Fibroblast of the conjunctiva (primary cell): ENCODE data around the gene DNAJB8.

ENCODE experiments used
- DNase-seq: peaks from one replicate; pipeline ENCODE4 v3.0.0-alpha.2; 2010; ENCODE audit warnings: low read depth

Gene DNAJB8

DNA sequence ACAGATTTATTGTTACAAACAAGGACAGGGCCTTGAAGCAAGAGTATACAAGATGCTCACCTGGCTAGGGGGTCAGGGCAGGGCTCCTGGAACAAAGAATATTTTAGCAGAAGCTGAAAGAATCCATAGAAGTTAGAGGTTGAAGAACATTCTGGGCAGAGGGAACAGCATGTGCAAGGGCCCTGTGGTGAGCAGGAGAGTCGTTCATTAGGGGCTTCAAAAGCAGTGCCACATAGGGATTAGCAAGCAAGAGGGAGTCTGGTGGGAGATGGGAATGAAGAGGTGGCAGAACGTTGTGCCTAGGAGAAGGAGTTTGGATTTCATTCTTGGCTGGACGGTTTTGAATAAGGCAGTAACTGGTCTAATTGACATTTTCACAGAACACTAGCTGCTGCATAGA, 22.9 kb downstream of the DNAJB8 start:
- DNase-seq: no peak

DNA sequence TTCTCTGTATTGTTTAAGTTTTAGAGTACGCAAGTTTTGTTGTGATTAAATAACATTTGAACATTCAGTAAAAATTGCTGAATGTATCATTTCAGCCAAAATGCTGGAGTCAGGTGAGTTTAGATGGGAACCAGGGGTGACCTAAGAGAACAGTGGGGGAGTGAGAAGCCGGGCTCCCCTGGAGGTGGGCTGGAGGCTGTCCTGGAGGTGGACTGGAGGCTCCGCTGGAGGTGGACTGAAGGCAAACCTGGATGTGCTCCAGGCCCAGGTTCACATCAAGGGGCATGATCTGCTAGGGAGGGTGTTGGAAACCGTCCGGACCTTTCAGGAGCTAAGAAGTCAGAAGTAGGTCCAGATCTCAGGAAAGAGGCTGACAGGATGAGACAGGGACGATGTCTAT, 23.7 kb downstream of the DNAJB8 start:
- no peak for DNase-seq

DNA sequence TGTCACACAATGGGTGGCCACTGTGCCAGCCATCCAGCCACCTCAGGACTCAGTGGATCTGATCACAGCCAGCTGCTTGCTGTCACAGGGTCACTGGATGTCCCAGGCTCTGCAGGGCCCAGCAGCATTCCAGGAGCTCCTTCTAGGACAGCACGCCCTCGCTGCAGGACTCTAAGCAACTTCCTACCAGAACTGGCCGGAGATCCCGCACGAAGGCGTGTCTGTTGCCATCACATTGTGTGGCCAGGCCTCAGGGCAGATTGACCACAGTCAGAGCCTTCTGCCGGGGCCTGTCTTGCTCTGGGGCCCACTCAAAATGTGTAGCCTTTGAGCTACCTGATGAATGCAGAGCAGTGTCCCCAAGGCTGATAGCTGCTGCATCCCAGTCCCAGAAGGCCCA, 24.6 kb downstream of the DNAJB8 start:
- DNase-seq: no peak

GRCh38 chr3:128439226-128439625, 27.5 kb downstream of the DNAJB8 start:
- DNase-seq: no peak

DNA sequence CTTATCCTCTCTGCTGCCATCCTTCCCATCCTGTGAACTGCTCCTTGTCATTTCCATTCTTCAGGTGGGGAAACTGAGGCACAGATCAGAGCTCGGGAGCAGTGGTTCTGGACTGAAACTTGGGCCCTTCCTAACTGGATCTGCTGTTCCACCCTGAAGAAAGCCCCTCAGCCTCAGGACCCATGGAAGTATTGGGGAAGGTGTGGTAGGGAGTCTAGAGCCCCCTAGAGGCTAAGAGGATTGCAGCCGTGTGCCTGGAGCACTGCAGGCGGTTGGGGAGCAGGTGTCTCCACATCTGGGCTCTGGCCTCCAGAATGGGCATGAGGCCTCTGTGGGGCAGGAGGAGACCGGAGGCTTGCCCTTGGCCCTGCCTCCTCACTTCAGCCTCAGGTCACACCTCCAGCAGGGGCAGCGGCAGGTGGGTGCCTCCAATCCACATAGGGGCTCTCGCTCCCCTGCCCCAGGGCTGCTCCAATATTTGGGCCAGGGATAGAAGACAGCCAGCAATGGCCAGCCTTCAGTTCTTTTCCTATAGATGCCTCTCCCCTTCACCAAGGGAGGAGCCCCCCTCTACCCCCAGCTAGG, 28.1 kb downstream of the DNAJB8 start:
- DNase-seq: no peak

- DNase-seq: no peak
Observed at GRCh38 chr3:128436214-128436613, 30.5 kb downstream of the DNAJB8 start.

GRCh38 chr3:128435561-128435960, 31.1 kb downstream of the DNAJB8 start:
- DNase-seq: no peak

- no peak for DNase-seq
Observed at GRCh38 chr3:128435058-128435457, 31.6 kb downstream of the DNAJB8 start.

- no peak for DNase-seq
Observed at GRCh38 chr3:128434524-128434923, 32.2 kb downstream of the DNAJB8 start.

- no peak for DNase-seq
Observed at GRCh38 chr3:128433837-128434165, 32.9 kb downstream of the DNAJB8 start.

GRCh38 chr3:128432971-128433836, 33.5 kb downstream of the DNAJB8 start:
- no peak for DNase-seq

DNA sequence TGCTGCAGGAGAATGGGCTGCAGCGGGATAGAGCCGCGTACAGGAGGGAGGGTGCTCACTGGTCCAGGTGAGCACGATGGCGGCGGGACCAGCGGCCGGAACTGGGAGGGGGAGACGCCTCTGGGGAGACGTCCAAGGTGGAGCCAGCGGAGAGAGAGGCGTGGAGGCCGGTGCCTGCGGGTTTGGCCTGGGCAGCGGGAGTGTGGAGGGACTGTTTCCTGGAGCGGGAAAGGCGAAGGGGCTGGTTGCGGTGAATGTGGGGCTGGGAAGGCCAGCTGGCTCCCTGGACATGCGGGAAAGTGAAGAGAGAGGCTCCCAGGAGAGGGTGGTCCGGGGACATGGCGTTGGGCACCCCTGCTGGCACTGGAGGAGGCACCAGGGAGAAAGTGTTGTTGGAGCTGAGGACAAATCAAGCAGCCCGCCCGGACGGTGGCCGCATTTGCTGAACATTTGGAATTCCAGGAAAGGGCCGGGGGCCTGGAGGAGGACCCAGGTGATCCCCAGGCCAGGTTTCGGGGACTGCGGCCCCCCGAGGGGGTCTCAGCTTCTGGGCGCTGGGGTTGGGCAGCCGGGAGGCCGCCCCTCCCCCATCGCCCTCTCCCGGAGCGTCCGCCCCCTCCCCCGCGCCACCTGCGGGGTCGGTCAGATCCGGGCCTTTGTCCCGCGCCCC, 34.3 kb downstream of the DNAJB8 start:
- DNase-seq: no peak

DNA sequence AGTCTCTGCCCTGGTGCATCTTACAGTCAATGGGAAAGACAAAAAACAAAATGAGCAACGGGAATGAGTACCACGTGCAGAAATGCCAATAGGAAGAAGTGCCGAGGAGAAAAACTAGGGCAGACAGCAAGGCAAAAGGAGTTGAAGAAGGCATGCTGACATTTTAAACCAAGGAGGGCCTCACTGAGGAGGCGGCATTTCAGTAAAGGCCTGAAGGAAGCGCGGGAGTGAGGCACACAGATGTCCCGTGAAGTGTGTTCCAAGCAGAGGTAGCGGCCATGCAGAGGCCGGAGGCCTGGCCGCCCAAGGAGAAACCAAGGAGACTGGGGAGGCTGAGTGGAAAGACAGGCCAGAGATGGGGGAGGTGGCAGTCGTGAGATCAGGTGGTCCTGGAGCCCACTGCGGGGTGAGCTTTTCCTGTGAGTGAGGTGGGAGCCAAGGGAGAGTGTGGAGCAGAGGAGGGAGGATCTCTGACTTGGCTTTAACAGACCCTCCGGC, 34.8 kb downstream of the DNAJB8 start:
- no peak for DNase-seq

DNA sequence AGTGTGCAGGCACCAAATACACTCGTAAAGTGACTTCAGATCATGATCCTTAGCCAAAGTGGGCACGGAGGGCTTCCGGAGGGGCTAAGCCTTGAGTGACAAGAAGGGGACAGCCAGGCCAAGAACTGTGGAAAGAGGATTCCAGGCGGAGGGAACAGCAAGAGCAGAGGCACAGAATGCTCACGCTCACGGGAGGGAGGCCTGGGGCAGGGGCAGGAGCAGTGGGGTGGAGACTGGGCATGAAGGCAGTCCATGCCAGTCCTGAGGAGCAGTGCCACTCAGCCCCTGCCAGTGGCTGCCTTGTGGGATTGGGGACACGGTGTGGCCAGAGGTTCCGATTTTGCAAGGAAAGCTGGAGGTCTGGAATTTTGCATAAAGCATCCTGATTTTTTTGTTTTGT, 36.0 kb downstream of the DNAJB8 start:
- DNase-seq: no peak

- no peak for DNase-seq
Observed at GRCh38 chr3:128430301-128430700, 36.4 kb downstream of the DNAJB8 start.

DNA sequence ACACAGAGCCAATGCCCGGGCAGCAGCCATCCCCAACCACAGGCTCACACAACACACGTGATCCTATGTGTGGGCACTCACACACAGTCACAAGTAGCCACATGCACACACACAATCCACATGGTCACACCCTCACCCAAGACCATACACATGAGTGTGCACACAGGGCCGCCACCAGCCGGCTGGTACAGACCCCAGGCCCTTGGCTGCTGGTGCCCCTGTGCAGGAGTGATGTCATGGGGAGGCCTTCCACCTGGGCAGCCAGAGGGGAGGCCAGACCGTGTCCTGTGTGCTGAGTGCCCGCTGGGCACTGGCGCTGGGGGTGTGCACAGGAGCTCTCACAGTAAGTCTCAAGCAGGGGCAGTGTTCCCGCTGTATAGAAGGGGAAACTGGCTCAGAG, 36.9 kb downstream of the DNAJB8 start:
- no peak for DNase-seq

DNA sequence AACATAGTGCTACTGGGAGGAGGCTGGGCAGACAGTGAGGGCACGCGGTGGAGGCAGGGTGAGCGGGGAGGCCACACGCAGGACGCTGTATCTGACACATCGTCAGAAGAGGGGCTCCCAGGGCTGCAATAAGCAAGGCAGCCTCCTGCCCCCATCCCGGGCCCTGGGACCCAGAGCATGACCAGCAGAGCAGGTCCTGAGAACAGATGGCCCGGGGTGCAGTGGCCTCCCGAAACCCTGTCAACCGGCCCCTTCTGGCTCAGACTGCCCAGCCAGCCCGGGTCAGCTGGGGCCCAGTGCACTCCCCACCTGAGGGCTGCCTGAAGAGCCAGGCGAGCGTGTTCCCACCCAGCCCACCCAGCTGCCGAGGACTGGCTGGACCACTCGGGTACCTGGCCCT, 37.4 kb downstream of the DNAJB8 start:
- DNase-seq: no peak

DNA sequence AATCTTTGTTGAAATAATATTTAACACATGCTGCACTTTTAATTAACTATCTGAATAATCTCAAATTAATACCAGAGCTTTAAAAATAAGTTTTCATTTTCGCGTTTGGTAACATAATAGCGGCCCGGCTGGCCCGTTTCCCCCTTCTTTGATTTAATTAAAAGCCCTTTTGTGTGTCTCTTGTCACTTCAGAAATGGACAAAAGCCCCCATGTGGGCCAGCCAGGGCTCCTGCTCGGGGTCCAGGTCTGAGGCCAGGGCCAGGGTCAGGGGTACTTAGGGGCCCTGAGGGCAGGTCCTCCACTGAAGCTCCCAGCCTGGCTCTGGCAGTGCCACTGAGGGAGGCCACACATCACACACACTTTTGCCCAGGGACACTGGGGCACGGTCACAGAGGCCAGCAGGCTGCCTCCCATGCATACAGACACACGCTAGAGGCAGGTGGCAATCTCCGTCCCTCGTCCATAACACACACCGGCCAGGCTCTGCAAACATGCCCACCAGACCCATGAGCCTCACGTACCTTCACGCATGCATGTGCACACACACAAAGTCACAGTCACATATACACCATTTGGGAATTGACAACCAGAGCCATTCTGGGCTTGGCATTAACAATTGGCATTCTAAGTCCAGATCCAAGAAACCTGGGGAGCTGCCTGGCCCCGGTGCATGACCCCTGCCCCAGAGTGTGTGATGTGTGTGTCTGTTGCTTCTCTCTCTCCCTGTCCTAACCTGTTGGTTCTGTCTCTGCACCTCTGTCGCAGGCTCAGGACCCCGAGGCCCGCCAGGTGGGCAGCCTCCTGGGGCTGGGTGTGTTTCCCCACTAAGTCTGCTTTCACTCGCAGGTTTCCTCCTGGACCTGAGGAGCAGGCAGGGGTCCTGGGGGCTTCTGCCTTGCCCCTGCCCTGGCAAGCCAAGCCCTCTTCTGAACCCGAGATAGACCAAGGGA, 38.5 kb downstream of the DNAJB8 start:
- DNase-seq: no peak

DNA sequence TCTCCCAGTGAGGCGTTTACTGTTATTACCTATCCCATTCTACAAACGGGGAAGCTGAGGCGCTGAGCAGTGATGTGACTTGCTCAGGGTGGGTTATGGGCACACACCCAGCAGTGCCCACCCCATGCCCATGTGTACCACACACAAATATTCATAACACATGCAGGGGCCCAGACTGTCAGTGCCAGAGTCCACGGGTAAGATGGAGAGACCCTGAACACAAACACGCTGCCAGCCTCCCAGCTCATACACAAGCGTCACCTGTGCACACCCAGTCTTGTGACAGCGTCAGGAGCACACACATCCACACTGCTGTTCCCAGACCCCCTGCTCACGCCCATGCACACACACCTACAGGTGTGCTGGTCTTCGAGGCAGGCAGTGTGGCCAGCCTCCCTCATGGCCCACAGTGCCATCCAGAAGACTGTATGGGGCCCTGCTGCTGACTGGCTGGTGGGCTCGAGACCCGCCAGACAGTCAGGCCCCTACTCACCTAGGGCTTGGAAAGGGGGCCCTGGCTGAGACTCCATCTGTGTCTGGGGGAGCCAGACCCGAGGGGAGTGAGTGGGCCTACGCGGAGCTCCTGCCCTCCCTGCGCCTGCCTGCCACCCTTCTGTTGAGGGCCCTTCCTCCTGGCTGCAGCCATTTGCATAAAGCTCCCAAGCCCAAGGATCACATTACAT, 39.4 kb downstream of the DNAJB8 start:
- DNase-seq: no peak

DNA sequence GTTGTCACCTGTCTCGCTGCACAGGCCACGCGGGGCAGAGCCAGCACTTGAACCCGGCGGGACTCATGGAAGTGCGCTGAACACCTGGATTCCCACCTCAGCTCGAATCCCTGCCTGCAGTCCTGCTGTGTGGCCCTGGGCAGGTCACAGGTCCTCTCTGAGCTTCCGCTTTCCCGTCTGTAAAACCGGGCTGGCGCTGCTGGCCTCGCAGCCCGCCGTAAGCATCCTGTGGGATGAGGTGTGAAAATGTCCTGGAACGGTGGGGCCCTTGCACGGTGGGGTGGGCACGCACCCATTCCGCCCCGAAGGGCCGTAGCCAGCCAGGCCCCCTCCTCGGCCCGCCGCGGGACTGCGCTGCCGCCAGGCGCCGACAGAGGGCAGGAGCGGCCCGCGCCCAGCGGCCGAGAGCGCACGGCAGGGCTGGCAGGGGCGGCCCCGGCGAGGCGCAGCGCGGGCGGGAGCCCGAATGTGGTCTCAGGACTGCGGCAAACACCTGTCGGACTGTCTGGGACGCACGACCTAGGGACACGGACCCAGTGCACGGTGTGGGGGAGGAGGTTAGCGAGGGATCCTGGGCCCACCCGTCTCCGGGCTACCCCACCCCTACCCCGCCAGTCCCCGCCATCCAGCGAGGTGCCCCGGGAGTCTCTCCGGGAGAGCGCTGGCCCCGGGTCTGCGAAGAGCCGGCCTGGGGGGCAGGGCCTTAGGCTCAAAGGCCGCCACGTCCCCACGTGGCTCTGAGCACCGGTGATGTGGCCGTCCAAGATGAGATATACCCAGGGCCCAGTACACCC, 40.4 kb downstream of the DNAJB8 start:
- no peak for DNase-seq

DNA sequence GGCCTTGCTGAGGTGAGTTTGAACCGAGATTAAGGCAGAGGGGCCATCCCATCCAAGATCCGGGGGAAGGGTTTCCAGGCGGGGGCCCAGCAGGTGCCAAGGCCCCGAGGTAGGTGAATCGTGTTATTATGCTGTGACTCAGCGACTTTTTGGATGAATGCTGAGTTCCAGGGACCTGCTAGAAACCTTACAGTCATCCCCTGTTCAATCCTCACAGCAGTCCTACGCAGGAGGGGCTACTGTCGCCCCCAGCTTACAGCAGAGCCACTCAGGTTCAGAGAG, 40.9 kb downstream of the DNAJB8 start:
- no peak for DNase-seq
